HG03354 (cell line): ENCODE data around the gene GPR65.

Experiments used
- ATAC-seq: cut with Tn5 transposase; IDR thresholded peaks from one replicate; pipeline ENCODE4 v1.9.1; 2021; ENCODE audit warnings: mild to moderate bottlenecking; ENCODE audit not compliant: unreplicated experiment, poor library complexity, severe bottlenecking

The GPR65 gene

DNA sequence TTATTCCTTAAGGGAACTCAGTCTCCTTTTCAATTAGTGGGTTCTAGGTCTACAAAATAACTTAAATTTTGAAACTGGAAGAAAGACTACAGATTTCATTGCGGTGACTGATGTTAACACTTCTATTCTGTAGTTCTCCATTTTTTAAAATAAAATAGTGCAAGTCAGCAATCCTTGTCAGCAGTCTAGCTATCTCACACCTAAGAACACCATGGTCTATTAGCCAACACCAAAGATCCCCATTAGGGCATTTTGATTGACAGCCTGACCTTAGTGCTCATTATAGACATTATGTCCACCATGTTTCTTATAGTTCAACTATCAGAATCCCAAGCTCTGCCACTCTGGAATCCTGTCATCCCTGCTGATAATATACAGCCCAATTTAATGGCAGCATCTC lies 27.4 kb downstream of the GPR65 start:
- ATAC-seq: no peak

- ATAC-seq: no peak
Measured at GRCh38 chr14:88034076-88034475, 29.1 kb downstream of the GPR65 start.

DNA sequence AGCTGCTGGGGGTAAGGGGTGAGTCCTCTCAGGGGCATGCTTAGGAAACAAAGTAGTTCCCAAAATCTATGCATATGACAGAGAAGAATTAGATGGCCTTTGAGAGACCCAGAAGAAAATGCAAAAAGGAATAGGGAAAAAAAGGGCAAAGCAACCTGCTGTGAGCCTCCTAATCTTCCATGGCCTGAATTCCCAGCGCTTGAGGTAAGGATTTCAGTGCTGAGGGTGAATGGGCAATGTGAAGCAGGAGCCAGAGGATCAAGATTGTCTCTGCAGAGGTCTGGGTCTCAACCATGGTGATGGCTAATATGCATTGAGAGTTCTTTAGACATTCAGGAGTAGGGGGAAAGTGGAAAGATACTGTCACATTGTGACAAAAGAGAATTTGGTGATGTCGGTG lies 31.5 kb downstream of the GPR65 start:
- ATAC-seq: no peak

DNA sequence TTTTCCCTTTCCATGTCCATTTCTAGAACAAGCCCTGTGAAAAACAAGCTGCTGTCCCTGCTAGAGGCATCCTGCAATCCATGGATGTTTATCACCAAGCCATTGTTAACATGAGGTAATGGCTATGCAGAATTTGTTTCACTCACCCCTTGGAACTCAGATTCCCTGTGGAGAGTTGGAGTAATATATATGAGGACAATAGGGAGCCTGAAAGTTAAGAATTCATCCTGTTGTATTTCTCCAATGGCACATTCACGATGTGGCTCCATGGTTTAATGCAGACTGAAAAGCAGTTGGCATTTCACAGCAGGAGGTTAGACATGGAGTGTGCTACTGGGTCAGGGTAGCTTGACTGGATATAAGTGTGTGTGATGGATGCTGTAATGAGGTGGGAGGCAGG lies 32.4 kb downstream of the GPR65 start:
- ATAC-seq: no peak

DNA sequence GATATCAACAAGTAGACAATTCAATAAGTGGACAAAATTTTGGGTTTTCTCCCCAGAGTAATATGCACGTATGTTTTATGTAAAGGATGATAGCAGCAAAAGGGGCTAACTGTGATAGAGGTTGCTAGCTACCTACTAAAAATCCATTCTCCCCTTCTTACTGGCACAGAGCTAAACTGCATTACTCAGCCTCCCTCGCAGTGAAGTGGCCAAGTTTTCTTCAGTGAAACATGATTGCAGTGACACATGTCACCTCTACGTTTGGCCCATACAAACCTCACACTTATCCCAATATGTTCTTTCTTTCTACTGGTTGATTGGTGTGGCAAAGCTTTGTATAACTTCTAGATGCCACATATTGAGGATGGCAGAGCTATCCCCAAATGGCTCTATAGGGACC lies 34.3 kb downstream of the GPR65 start:
- ATAC-seq: no peak

- ATAC-seq: no peak
Measured at GRCh38 chr14:88040146-88040545, 35.2 kb downstream of the GPR65 start.

DNA sequence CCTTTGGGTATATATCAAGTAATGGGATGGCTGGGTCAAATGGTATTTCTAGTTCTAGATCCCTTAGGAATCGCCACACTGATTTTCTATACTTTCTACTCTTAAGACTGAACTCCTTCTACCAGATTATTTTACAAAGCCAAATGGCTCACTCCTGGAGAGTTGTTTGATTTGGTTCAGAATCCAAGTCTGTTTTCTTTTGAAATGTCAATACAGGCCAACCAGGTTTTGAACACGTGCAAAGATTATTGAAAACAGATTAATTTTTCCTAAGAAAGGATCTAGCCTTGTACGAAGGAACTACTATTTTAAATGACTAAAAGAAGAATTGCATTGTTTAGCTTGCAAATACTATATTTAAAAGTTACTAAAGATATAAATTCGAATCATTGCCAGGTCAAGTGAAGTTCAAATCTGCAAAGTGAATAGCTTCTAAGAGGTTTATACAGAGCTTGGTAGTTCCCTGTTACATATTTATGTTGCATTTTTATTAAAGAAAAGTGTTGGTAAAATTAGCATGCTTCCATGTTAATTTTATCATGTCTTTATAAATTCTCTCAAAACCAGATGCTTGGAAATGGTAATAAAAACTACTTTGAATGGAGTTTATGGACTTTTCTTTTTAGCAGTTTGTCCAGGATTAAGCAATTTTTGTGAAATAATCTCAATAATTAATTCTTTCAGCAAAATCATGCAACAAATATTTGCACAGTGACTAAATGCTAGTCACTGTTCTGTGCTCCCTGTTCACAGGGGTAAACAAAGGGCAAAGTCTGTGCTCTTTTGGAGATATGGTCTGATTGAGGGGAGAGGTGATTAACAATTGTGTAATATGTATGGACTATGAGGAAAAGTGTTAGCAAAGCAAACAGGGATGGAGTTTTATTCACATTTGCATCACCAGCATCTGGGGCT lies 38.9 kb downstream of the GPR65 start:
- ATAC-seq: no peak

- no peak for ATAC-seq
Measured at GRCh38 chr14:88044444-88044758, 39.5 kb downstream of the GPR65 start.

DNA sequence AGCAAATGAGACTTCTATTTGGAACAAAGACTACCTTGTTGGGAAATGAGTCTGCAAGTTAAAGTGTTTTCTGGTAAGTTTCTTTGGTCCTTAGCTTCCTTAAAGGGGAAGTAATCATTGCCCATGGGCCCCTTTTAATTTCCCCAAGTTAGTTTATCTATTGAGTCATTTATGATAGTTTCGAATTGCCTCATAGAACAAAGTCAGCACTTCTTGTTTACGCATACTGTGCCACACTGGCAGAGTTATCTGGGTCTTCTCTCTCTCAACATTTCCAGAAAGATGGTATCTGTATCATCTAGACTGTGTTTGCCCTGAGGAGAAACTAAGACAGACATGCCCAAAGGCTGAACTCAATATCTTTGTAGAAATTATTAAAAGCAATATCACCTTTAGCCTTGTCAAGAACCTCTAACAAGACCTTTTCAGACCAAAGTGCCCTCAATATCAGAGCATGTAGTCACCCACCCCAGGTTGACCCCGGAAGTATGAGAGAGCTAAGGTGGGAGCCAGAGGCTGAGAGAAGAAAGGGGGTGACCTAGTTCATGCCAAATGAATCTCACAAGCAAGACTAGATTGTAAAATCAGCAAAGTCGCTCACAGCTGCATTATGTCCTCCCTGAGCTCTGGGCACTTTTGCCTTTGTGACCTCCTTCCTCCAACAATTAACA lies 40.0 kb downstream of the GPR65 start:
- ATAC-seq: peak; percentile 89

DNA sequence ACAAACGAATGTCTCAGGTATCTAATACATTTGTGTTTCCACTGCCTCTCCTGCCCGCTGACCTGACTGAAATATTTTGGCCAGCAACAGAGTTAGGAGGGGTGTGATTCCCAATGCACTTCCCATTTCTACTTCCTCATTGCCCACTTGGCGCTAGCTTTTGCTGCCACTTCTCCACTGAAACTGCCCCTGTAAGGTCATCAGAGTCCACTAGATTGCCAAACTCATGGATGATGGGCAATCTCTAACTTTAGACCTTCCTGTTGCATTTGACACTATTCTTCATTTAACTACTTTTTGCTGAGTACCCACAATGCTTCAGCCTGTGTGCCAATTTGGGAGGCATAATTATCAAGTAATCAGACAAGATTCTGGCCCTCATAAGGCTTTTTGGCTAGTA lies 40.8 kb downstream of the GPR65 start:
- no peak for ATAC-seq

DNA sequence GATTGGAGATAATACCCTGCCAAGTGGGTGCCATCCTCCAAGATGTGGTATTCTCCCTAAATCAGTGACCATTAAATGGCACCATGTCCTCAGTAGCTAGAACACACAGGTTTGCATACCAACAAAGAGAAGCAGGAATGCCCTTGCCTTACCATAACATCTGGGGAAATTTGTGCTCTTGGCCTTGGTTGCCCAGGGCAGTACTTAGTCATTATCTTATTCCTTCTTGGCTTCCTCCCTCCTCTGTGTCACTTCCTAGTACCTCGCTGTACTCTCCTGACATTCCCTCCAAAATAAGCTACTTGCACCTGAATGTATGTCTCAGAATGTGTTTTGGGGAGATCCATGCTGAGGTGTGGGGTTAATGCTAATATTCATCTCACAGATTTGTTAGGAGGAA lies 43.4 kb downstream of the GPR65 start:
- no peak for ATAC-seq

GRCh38 chr14:88049266-88049665 lies 44.3 kb downstream of the GPR65 start:
- no peak for ATAC-seq

DNA sequence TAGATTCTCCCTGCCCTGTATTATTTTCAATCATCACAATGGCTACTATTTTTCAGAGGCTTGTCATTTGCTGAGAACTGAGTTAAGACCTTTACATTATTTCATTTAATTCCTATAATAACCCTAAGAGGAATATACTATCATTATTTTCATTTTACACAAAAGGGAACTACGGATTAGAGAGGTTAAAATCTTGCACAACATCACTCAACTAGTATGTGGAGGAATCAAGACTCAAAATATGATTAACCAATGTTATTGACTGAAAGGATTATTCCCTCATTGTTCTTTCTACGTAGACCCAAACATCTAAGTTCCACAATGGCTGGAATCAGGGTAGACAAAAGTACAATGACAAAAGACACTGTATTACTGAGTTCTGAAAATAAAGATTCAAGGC lies 45.0 kb downstream of the GPR65 start:
- no peak for ATAC-seq

DNA sequence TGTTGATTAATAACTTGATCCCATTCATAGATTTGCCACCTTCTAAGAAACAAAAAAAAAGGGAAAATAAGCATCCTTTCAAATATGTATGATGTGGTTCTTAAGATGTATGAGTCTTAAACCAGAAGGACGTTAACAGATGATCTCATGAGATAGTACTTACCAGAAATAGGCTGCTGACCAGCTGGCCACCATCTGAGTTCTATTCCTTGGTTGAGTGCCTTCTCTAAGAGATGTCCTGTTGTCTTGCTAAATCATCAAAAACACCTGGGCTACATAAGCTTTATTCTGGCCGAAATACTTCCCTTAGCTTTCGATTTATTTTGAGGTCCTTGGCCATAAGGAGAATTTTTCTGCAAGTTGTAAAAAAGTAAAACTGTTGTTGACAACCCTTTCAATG lies 55.6 kb downstream of the GPR65 start:
- ATAC-seq: no peak

DNA sequence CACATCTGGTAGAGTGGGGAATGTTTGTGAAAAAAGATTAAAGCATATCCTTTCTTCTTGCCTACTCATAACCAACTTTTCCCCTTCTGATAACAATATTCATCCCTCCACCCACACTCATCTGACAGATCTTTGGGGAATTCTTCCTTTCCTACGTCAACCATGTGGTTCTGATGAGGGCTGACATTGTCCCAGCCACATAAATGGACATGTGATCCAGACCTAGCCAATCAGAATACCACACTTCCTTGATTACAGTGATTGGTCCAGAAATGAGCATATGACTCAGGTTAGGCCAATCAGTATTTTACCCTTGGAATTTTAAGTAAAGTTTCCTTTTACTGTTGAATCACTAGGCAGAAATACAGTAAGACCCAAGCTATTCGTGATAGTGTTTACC lies 58.9 kb downstream of the GPR65 start:
- no peak for ATAC-seq
